ENCODE results near the gene FCHSD2.

FCHSD2 gene

GRCh38 chr11:73106347-73106746 lies 35.8 kb downstream of the FCHSD2 start:
- no peaks in the 10 kb centered on the region for H3K27me3 ChIP-seq (replicated peaks; ENCODE audit: control insufficient read depth, insufficient read depth, low read length, poor library complexity, severe bottlenecking)
- H3K36me3 ChIP-seq (ENCODE audit: control insufficient read depth, insufficient read depth, low read length): no peaks in the 10 kb centered on the region
- no peak overlapping the region for H3K27ac ChIP-seq (ENCODE audit: insufficient read depth, low read length, poor library complexity, severe bottlenecking)
- DNase-seq: no peak
- H3K4me1 ChIP-seq (ENCODE audit: control insufficient read depth, insufficient read depth, low read length, poor library complexity, severe bottlenecking): no peaks in the 10 kb centered on the region
- H3K9me3 ChIP-seq (ENCODE audit: control insufficient read depth, low read length): no peaks in the 10 kb centered on the region
- no peak overlapping the region for H3K4me3 ChIP-seq (ENCODE audit: insufficient read depth, low read depth, low read length, poor library complexity, severe bottlenecking)

- no peak overlapping the region for H3K27ac ChIP-seq (ENCODE audit: insufficient read depth, low read length, poor library complexity, severe bottlenecking)
- H3K27me3 ChIP-seq (replicated peaks; ENCODE audit: control insufficient read depth, insufficient read depth, low read length, poor library complexity, severe bottlenecking): no peaks in the 10 kb centered on the region
- H3K36me3 ChIP-seq (ENCODE audit: control insufficient read depth, insufficient read depth, low read length): no peaks in the 10 kb centered on the region
- DNase-seq: no peak
- H3K4me3 ChIP-seq (ENCODE audit: insufficient read depth, low read depth, low read length, poor library complexity, severe bottlenecking): no peak overlapping the region
- no peaks in the 10 kb centered on the region for H3K4me1 ChIP-seq (ENCODE audit: control insufficient read depth, insufficient read depth, low read length, poor library complexity, severe bottlenecking)
- H3K9me3 ChIP-seq (ENCODE audit: control insufficient read depth, low read length): no peaks in the 10 kb centered on the region
Observed at GRCh38 chr11:73100578-73100977, 41.5 kb downstream of the FCHSD2 start.

- Histone ChIP-seq H3K4me1 (ENCODE audit: control insufficient read depth, insufficient read depth, low read length, poor library complexity, severe bottlenecking) (no peaks in the 10 kb centered on the region), H3K36me3 (ENCODE audit: control insufficient read depth, insufficient read depth, low read length) (no peaks in the 10 kb centered on the region), H3K27ac (ENCODE audit: insufficient read depth, low read length, poor library complexity, severe bottlenecking) (no peak overlapping the region), H3K27me3 (replicated peaks; ENCODE audit: control insufficient read depth, insufficient read depth, low read length, poor library complexity, severe bottlenecking) (no peaks in the 10 kb centered on the region), H3K9me3 (ENCODE audit: control insufficient read depth, low read length) (no peaks in the 10 kb centered on the region), H3K4me3 (ENCODE audit: insufficient read depth, low read depth, low read length, poor library complexity, severe bottlenecking) (no peak overlapping the region)
- DNase-seq: no peak
Observed at GRCh38 chr11:73099512-73100266, 42.4 kb downstream of the FCHSD2 start.

- H3K9me3 ChIP-seq (ENCODE audit: control insufficient read depth, low read length): no peaks in the 10 kb centered on the region
- H3K36me3 ChIP-seq (ENCODE audit: control insufficient read depth, insufficient read depth, low read length): no peaks in the 10 kb centered on the region
- H3K4me1 ChIP-seq (ENCODE audit: control insufficient read depth, insufficient read depth, low read length, poor library complexity, severe bottlenecking): no peaks in the 10 kb centered on the region
- no peak overlapping the region for H3K27ac ChIP-seq (ENCODE audit: insufficient read depth, low read length, poor library complexity, severe bottlenecking)
- H3K27me3 ChIP-seq (replicated peaks; ENCODE audit: control insufficient read depth, insufficient read depth, low read length, poor library complexity, severe bottlenecking): no peaks in the 10 kb centered on the region
- DNase-seq: no peak
- H3K4me3 ChIP-seq (ENCODE audit: insufficient read depth, low read depth, low read length, poor library complexity, severe bottlenecking): no peak overlapping the region
Observed at GRCh38 chr11:73095613-73096012, 46.5 kb downstream of the FCHSD2 start.

- H3K36me3 ChIP-seq (ENCODE audit: control insufficient read depth, insufficient read depth, low read length): no peaks in the 10 kb centered on the region
- no peak for DNase-seq
- no peaks in the 10 kb centered on the region for H3K27me3 ChIP-seq (replicated peaks; ENCODE audit: control insufficient read depth, insufficient read depth, low read length, poor library complexity, severe bottlenecking)
- H3K27ac ChIP-seq (ENCODE audit: insufficient read depth, low read length, poor library complexity, severe bottlenecking): no peak overlapping the region
- no peaks in the 10 kb centered on the region for H3K9me3 ChIP-seq (ENCODE audit: control insufficient read depth, low read length)
- H3K4me1 ChIP-seq (ENCODE audit: control insufficient read depth, insufficient read depth, low read length, poor library complexity, severe bottlenecking): no peaks in the 10 kb centered on the region
- no peak overlapping the region for H3K4me3 ChIP-seq (ENCODE audit: insufficient read depth, low read depth, low read length, poor library complexity, severe bottlenecking)
Observed at GRCh38 chr11:73091521-73092305, 50.4 kb downstream of the FCHSD2 start.

GRCh38 chr11:73087730-73088129 lies 54.4 kb downstream of the FCHSD2 start:
- Histone ChIP-seq H3K36me3 (ENCODE audit: control insufficient read depth, insufficient read depth, low read length) (no peaks in the 10 kb centered on the region), H3K27me3 (replicated peaks; ENCODE audit: control insufficient read depth, insufficient read depth, low read length, poor library complexity, severe bottlenecking) (no peaks in the 10 kb centered on the region), H3K27ac (ENCODE audit: insufficient read depth, low read length, poor library complexity, severe bottlenecking) (no peak overlapping the region), H3K4me3 (ENCODE audit: insufficient read depth, low read depth, low read length, poor library complexity, severe bottlenecking) (no peak overlapping the region), H3K9me3 (ENCODE audit: control insufficient read depth, low read length) (no peaks in the 10 kb centered on the region), H3K4me1 (ENCODE audit: control insufficient read depth, insufficient read depth, low read length, poor library complexity, severe bottlenecking) (no peaks in the 10 kb centered on the region)
- DNase-seq: no peak

DNA sequence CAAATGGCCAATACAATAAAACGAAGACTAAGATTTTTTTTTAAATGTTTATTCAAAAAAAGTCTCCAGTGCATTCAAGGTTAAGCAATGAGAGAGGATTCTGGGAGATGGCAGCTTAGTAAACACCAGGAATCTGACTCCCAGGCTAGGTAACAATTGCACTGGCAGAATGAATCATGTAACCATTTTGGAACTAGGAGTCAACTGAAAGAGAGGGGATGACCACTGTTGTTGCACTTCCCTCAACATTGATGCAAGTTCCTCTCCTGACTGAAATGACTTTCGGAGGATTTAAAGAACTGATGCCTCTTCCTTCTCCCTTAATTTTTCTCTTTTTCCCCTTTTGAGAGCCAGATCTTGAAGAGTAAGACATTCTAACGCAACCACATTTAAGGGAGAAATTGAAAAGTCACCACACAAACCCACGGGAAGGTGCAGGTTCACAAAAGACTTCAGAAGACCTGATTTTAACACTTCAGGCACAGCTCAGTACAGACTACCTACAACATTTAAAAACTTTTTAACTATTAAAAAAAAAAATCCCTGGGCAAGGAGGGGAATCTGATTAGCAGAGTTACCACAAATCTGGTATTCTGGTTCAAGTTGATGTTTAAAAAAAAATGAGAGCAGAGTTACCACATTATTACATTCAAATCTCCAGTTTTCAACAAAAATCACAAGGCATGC lies 56.8 kb downstream of the FCHSD2 start:
- H3K4me1 ChIP-seq (ENCODE audit: control insufficient read depth, insufficient read depth, low read length, poor library complexity, severe bottlenecking): no peaks in the 10 kb centered on the region
- H3K27me3 ChIP-seq (replicated peaks; ENCODE audit: control insufficient read depth, insufficient read depth, low read length, poor library complexity, severe bottlenecking): no peaks in the 10 kb centered on the region
- no peak overlapping the region for H3K27ac ChIP-seq (ENCODE audit: insufficient read depth, low read length, poor library complexity, severe bottlenecking)
- H3K4me3 ChIP-seq (ENCODE audit: insufficient read depth, low read depth, low read length, poor library complexity, severe bottlenecking): no peak overlapping the region
- no peaks in the 10 kb centered on the region for H3K36me3 ChIP-seq (ENCODE audit: control insufficient read depth, insufficient read depth, low read length)
- H3K9me3 ChIP-seq (ENCODE audit: control insufficient read depth, low read length): no peaks in the 10 kb centered on the region
- DNase-seq: no peak

- no peaks in the 10 kb centered on the region for H3K27me3 ChIP-seq (replicated peaks; ENCODE audit: control insufficient read depth, insufficient read depth, low read length, poor library complexity, severe bottlenecking)
- H3K9me3 ChIP-seq (ENCODE audit: control insufficient read depth, low read length): no peaks in the 10 kb centered on the region
- H3K4me1 ChIP-seq (ENCODE audit: control insufficient read depth, insufficient read depth, low read length, poor library complexity, severe bottlenecking): no peaks in the 10 kb centered on the region
- DNase-seq: no peak
- no peak overlapping the region for H3K27ac ChIP-seq (ENCODE audit: insufficient read depth, low read length, poor library complexity, severe bottlenecking)
- H3K36me3 ChIP-seq (ENCODE audit: control insufficient read depth, insufficient read depth, low read length): peaks cover 8% of the 10 kb centered on the region
- H3K4me3 ChIP-seq (ENCODE audit: insufficient read depth, low read depth, low read length, poor library complexity, severe bottlenecking): no peak overlapping the region
Observed at GRCh38 chr11:73078631-73079030, 63.5 kb downstream of the FCHSD2 start.

DNA sequence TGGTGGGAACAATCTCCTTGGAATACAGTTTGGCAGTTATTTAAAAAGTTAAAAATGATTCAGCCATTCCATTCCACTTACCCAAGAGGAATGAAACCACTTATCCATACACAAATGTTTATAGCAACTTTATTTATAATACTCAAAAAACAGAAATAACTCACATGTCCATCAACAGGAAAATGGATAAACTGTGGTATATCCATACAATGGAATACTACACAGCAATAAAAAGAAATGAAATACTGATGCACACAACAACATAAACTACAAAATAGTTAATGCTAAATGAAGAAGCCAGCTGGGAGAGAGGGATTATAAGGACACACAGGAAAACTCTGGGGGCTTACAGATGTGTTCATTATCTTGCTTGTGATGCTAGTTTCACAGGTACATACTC lies 64.7 kb downstream of the FCHSD2 start:
- Histone ChIP-seq H3K27ac (ENCODE audit: insufficient read depth, low read length, poor library complexity, severe bottlenecking) (no peak overlapping the region), H3K9me3 (ENCODE audit: control insufficient read depth, low read length) (no peaks in the 10 kb centered on the region), H3K36me3 (ENCODE audit: control insufficient read depth, insufficient read depth, low read length) (peaks cover 8% of the 10 kb centered on the region), H3K27me3 (replicated peaks; ENCODE audit: control insufficient read depth, insufficient read depth, low read length, poor library complexity, severe bottlenecking) (no peaks in the 10 kb centered on the region), H3K4me1 (ENCODE audit: control insufficient read depth, insufficient read depth, low read length, poor library complexity, severe bottlenecking) (no peaks in the 10 kb centered on the region), H3K4me3 (ENCODE audit: insufficient read depth, low read depth, low read length, poor library complexity, severe bottlenecking) (no peak overlapping the region)
- no peak for DNase-seq

- no peaks in the 10 kb centered on the region for H3K9me3 ChIP-seq (ENCODE audit: control insufficient read depth, low read length)
- H3K4me1 ChIP-seq (ENCODE audit: control insufficient read depth, insufficient read depth, low read length, poor library complexity, severe bottlenecking): no peaks in the 10 kb centered on the region
- no peak overlapping the region for H3K27ac ChIP-seq (ENCODE audit: insufficient read depth, low read length, poor library complexity, severe bottlenecking)
- H3K27me3 ChIP-seq (replicated peaks; ENCODE audit: control insufficient read depth, insufficient read depth, low read length, poor library complexity, severe bottlenecking): no peaks in the 10 kb centered on the region
- no peak overlapping the region for H3K4me3 ChIP-seq (ENCODE audit: insufficient read depth, low read depth, low read length, poor library complexity, severe bottlenecking)
- no peak for DNase-seq
- peaks cover 8% of the 10 kb centered on the region for H3K36me3 ChIP-seq (ENCODE audit: control insufficient read depth, insufficient read depth, low read length)
Observed at GRCh38 chr11:73074319-73074718, 67.8 kb downstream of the FCHSD2 start.

Measured in effector memory CD4-positive, alpha-beta T cell (primary cell).